SU-DHL-6 (cell line): Measurements from ENCODE around the gene ANKRD13A.
"Not testable (repeated sequence)": the region's sequence is repeated elsewhere in the genome, so short reads cannot be mapped to it uniquely, and the experiment has no call there.

Experiments used
- H2AFZ ChIP-seq: fragments of 200-600 bp; sonication (generic); 2 replicates; pipeline ENCODE4 v1.6.1; 2014; ENCODE audit warnings: low read depth, mild to moderate bottlenecking, moderate library complexity, mixed read lengths, antibody characterized with exemption, low read length; ENCODE audit not compliant: severe bottlenecking
- H3F3A ChIP-seq: fragments of 200-600 bp; shearing (Covaris generic); 2 replicates; pipeline ENCODE4 v1.6.0; 2016; ENCODE audit warnings: antibody characterized with exemption, mild to moderate bottlenecking; ENCODE audit not compliant: insufficient read depth
- H3K27ac ChIP-seq: fragments of 200-600 bp; sonication (generic); 2 replicates; pipeline ENCODE4 v1.5.1; 2016; ENCODE audit warnings: low read depth, mild to moderate bottlenecking, low read length, moderate library complexity, mixed read lengths
- H3K27me3 ChIP-seq: fragments of 200-600 bp; sonication (generic), shearing (Covaris generic); 2 replicates; pipeline ENCODE4 v1.6.0; 2014; ENCODE audit warnings: mild to moderate bottlenecking, low read length
- H3K36me3 ChIP-seq: fragments of 200-600 bp; sonication (generic); 2 replicates; pipeline ENCODE4 v1.6.1; 2014; ENCODE audit warnings: mild to moderate bottlenecking, low read length, mixed read lengths
- H3K4me2 ChIP-seq: fragments of 300-600, 200-600 bp; shearing (Covaris generic), sonication (generic); 2 replicates; pipeline ENCODE4 v1.6.0; 2014; ENCODE audit warnings: low read length, low read depth, mild to moderate bottlenecking; ENCODE audit not compliant: poor library complexity, severe bottlenecking
- H3K4me3 ChIP-seq: fragments of 200-600 bp; sonication (generic); 2 replicates; pipeline ENCODE4 v1.5.1; 2014; ENCODE audit warnings: antibody characterized with exemption, low read length, mild to moderate bottlenecking, mixed read lengths; ENCODE audit not compliant: insufficient read depth, poor library complexity, severe bottlenecking
- H3K79me2 ChIP-seq: fragments of 200-600 bp; sonication (generic); 2 replicates; pipeline ENCODE4 v1.6.1; 2014; ENCODE audit warnings: mild to moderate bottlenecking, low read length, moderate library complexity; ENCODE audit not compliant: insufficient read depth
- H3K9ac ChIP-seq: fragments of 200-600 bp; sonication (generic); 2 replicates; pipeline ENCODE4 v1.7.0; 2014; ENCODE audit warnings: mild to moderate bottlenecking, low read length
- H3K9me2 ChIP-seq: fragments of 200-600 bp; sonication (generic); replicated peaks from 2 replicates; pipeline ENCODE4 v1.6.1; 2014; ENCODE audit warnings: low read length; ENCODE audit not compliant: insufficient read depth
- H3K9me3 ChIP-seq: fragments of 200-600 bp; sonication (generic); 2 replicates; pipeline ENCODE4 v1.6.1; 2014; ENCODE audit warnings: low read length, mixed read lengths; ENCODE audit not compliant: insufficient read depth
- H4K20me1 ChIP-seq: fragments of 200-600 bp; sonication (generic); 2 replicates; pipeline ENCODE4 v1.6.1; 2014; ENCODE audit warnings: low read depth, mild to moderate bottlenecking, antibody characterized with exemption, low read length, moderate library complexity, mixed read lengths
- EZH2phosphoT487 ChIP-seq: fragments of 200-600 bp; sonication (generic), shearing (Covaris generic); conservative IDR thresholded peaks from 2 replicates; pipeline ENCODE4 v1.6.1; 2018; ENCODE audit warnings: mild to moderate bottlenecking, antibody characterized with exemption, low read length, moderate library complexity, mixed read lengths
- TF ChIP-seq, protein P1 (sequence below): fragments of 200-600 bp; sonication (generic); IDR thresholded peaks from one replicate; pipeline ENCODE4 v1.5.1; 2017; ENCODE audit warnings: antibody characterized with exemption, mild to moderate bottlenecking, low read length, moderate library complexity; ENCODE audit not compliant: insufficient read depth, poor library complexity, severe bottlenecking

Gene ANKRD13A

DNA sequence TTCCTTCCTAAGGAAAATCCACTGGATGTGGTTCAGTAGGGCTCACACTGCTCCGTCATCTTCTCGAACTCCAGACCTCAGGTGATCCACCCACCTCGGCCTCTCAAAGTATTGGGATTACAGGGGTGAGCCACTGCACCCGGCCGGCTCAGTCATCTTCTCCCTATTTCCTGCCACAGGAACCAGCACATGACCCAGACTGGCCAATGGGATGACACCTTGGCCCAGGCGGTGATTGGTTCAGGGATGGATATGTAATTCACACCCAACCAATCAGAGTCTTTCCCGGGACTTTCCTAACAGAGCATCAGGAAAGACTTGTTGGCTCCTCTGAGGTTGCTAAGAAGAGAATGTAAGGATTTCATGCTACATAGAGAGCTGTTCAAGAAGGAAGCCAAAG, 68.3 kb downstream of the ANKRD13A start:
- Histone ChIP-seq H3K27me3 (no peaks in the 10 kb centered on the region), H3K9ac (no peak overlapping the region), H3K4me3 (no peak overlapping the region), H2AFZ (no peak overlapping the region), H3F3A (no peaks in the 10 kb centered on the region), H3K9me2 (no peaks in the 10 kb centered on the region), H3K36me3 (no peaks in the 10 kb centered on the region), H3K79me2 (no peaks in the 10 kb centered on the region), H3K4me2 (no peak overlapping the region), H3K27ac (no peak overlapping the region), H3K9me3 (no peaks in the 10 kb centered on the region), H4K20me1 (no peaks in the 10 kb centered on the region)
- no peak for TF ChIP-seq EZH2phosphoT487
- TF ChIP-seq, protein P1, sequence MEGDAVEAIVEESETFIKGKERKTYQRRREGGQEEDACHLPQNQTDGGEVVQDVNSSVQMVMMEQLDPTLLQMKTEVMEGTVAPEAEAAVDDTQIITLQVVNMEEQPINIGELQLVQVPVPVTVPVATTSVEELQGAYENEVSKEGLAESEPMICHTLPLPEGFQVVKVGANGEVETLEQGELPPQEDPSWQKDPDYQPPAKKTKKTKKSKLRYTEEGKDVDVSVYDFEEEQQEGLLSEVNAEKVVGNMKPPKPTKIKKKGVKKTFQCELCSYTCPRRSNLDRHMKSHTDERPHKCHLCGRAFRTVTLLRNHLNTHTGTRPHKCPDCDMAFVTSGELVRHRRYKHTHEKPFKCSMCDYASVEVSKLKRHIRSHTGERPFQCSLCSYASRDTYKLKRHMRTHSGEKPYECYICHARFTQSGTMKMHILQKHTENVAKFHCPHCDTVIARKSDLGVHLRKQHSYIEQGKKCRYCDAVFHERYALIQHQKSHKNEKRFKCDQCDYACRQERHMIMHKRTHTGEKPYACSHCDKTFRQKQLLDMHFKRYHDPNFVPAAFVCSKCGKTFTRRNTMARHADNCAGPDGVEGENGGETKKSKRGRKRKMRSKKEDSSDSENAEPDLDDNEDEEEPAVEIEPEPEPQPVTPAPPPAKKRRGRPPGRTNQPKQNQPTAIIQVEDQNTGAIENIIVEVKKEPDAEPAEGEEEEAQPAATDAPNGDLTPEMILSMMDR: no peak

DNA sequence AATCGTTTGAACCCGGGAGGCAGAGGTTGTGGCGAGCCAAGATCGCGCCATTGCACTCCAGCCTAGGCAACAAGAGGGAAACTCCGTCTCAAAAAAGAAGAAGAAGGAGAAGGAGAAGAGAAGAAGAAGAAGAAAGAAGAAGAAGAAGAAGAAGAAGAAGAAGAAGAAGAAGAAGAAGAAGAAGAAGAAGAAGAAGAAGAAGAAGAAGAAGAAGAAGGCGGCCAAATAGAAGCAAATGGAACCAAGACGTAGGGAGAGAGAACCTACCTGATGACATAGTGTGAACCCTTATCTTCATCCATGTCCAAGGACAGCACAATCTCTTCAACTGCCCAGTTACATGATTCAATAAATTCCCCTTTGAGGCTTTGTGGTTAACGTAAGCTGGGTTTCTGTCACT, 68.9 kb downstream of the ANKRD13A start:
- H3K9me2 ChIP-seq, H3K27ac ChIP-seq, H3K27me3 ChIP-seq, H2AFZ ChIP-seq, H3K4me3 ChIP-seq, H3K9ac ChIP-seq, H3K9me3 ChIP-seq, H4K20me1 ChIP-seq, H3K36me3 ChIP-seq, H3K79me2 ChIP-seq, H3F3A ChIP-seq, H3K4me2 ChIP-seq: not testable (repeated sequence)

DNA sequence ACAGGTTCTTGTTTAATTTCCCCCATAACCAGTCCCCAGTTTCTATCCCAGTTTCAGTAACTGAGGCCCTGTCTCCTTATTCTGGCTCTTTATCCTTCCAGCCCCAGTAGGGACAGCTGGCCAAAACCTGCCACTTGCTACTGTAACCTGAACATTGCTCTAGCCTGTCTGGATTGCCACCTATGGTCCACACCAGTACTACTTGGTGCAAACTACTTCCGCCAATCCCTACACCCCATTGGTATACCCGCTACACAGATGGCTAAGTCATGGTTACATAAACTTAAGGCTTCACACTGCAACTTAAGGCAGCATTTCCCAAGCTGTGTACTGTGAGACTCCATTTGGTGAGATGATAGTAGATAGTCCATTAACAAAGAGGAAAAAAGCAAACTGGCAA, 69.4 kb downstream of the ANKRD13A start:
- Histone ChIP-seq H3K4me2 (no peak overlapping the region), H2AFZ (no peak overlapping the region), H3K36me3 (no peaks in the 10 kb centered on the region), H3K27ac (no peak overlapping the region), H3K27me3 (no peaks in the 10 kb centered on the region), H3K4me3 (no peak overlapping the region), H3K9ac (no peak overlapping the region), H3K9me2 (no peaks in the 10 kb centered on the region), H3K9me3 (no peaks in the 10 kb centered on the region), H3F3A (no peaks in the 10 kb centered on the region), H3K79me2 (no peaks in the 10 kb centered on the region), H4K20me1 (no peaks in the 10 kb centered on the region)
- no peak for TF ChIP-seq EZH2phosphoT487
- TF ChIP-seq, protein P1: no peak

DNA sequence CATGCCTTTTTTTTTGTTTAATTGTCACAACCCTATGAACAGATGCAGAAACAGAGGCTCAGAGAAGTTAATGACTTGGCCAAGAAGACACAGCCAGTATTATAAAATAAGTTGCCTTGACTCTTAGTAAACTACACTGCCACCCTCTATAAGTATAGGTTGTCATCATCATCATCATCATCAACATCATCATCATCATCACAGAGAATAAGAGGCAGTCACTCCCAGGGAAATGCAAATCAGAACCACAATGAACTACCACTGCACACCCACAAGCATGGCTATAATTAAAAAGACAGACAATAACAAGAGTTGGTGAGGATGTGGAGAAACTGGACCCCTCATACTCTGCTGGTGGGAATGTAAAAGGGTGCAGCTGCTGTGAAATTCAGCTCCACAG, 72.3 kb downstream of the ANKRD13A start:
- no peaks in the 10 kb centered on the region for H3K9me3 ChIP-seq
- no peaks in the 10 kb centered on the region for H4K20me1 ChIP-seq
- H3K9me2 ChIP-seq: no peaks in the 10 kb centered on the region
- H3F3A ChIP-seq: no peaks in the 10 kb centered on the region
- TF ChIP-seq EZH2phosphoT487: no peak
- TF ChIP-seq, protein P1: no peak
- H3K4me3 ChIP-seq: no peak overlapping the region
- H3K27ac ChIP-seq: no peak overlapping the region
- H3K79me2 ChIP-seq: no peaks in the 10 kb centered on the region
- no peak overlapping the region for H3K4me2 ChIP-seq
- no peak overlapping the region for H2AFZ ChIP-seq
- H3K9ac ChIP-seq: no peak overlapping the region
- no peaks in the 10 kb centered on the region for H3K27me3 ChIP-seq
- no peaks in the 10 kb centered on the region for H3K36me3 ChIP-seq
